Caco-2 (cell line): ENCODE data around the gene LRP3. TPM values are rescaled to one million over a fixed set of nuclear protein-coding genes. Genes with fewer than 3 reads are reported as not detected.

Experiments used
- BruUV-seq: library from RNA; stranded (reverse); fragments of 400-500 nt; replicated peaks from 2 replicates; lab custom pipeline; 2021; lab: Mats Ljungman, UMichigan
- CTCF ChIA-PET: fragments of 300-600 bp; sonication (Branson Sonifier 250); formaldehyde crosslinking; loops from one replicate; lab custom pipeline; 2022; ENCODE audit warnings: antibody characterized with exemption; lab: Charles Lee
- POLR2A ChIA-PET: fragments of 300-600 bp; sonication (Branson Sonifier 250); formaldehyde crosslinking; loops from one replicate; lab custom pipeline; 2022; ENCODE audit warnings: antibody characterized with exemption; lab: Charles Lee
- DNase-seq, 2 experiments: peaks; one replicate each; pipeline versions ENCODE4 v3.0.0 to v3.0.0-alpha.2; 2020 to 2022
- H3K27me3 ChIP-seq: replicated peaks from 2 replicates; pipeline ENCODE4 v1.6.0; 2011; ENCODE audit warnings: low read length; ENCODE audit not compliant: control insufficient read depth, insufficient read depth
- H3K36me3 ChIP-seq: 2 replicates; pipeline ENCODE4 v1.5.1; 2011; ENCODE audit warnings: low read length; ENCODE audit not compliant: control insufficient read depth, insufficient read depth
- H3K4me1 ChIP-seq: fragments of 250-450 bp; sonication (Bioruptor Pico); 2 replicates; pipeline ENCODE4 v1.5.1; 2020; ENCODE audit warnings: mild to moderate bottlenecking
- H3K4me3 ChIP-seq: 2 replicates; pipeline ENCODE4 v1.5.1; 2011; ENCODE audit warnings: low read depth, mild to moderate bottlenecking, control low read depth, low read length
- H3K9me3 ChIP-seq: fragments of 250-450 bp; sonication (Bioruptor Pico); 2 replicates; pipeline ENCODE4 v1.5.1; 2020; ENCODE audit warnings: mild to moderate bottlenecking, moderate library complexity
- H3K27ac Mint-ChIP-seq: one replicate; pipeline ENCODE4 v1.8.0; 2022; ENCODE audit warnings: mixed read lengths; ENCODE audit not compliant: unreplicated experiment
- H3K27me3 Mint-ChIP-seq: one replicate; pipeline ENCODE4 v1.8.0; 2022; ENCODE audit warnings: mixed read lengths; ENCODE audit not compliant: insufficient read depth, unreplicated experiment
- H3K36me3 Mint-ChIP-seq: one replicate; pipeline ENCODE4 v1.8.0; 2022; ENCODE audit warnings: mild to moderate bottlenecking, mixed read lengths; ENCODE audit not compliant: insufficient read depth, unreplicated experiment
- H3K4me1 Mint-ChIP-seq: one replicate; pipeline ENCODE4 v1.8.0; 2022; ENCODE audit warnings: low read depth, mixed read lengths; ENCODE audit not compliant: unreplicated experiment
- H3K4me3 Mint-ChIP-seq: one replicate; pipeline ENCODE4 v1.8.0; 2022; ENCODE audit warnings: mild to moderate bottlenecking, moderate library complexity, mixed read lengths; ENCODE audit not compliant: unreplicated experiment
- H3K9me3 Mint-ChIP-seq: one replicate; pipeline ENCODE4 v1.8.0; 2022; ENCODE audit warnings: mixed read lengths; ENCODE audit not compliant: unreplicated experiment
- CTCF ChIP-seq, 2 experiments: fragments of 200-600 bp in 1 of 2; IDR thresholded peaks; 1 replicate in 1 of 2; 2 replicates in 1 of 2; pipeline versions ENCODE4 v1.5.1 to v1.8.0; 2011 to 2022; ENCODE audit warnings: antibody characterized with exemption in 1 of 2, control low read depth in 1 of 2, inconsistent platforms in 1 of 2, low read depth in 1 of 2, low read length in 1 of 2, mild to moderate bottlenecking in 1 of 2, moderate library complexity in 1 of 2; ENCODE audit not compliant: insufficient read depth in 1 of 2, severe bottlenecking in 1 of 2, unreplicated experiment in 1 of 2
- intact Hi-C: fragments of 100-400 bp; cut with micrococcal nuclease; formaldehyde crosslinking; loops from one replicate; pipeline ENCODE4 v1.10.0; 2022; ENCODE audit not compliant: unreplicated experiment
- total RNA-seq: library from RNA; stranded (reverse); gene quantifications from 2 replicates; pipeline ENCODE4 v1.2.3, GENCODE V29; 2022

Gene LRP3
- total RNA-seq, 1 experiment from 2014 or later: 22.8 TPM

GRCh38 chr19:33202546-33203507, 8.7 kb downstream of the LRP3 start:
- POLR2A ChIA-PET: no interaction called here
- Histone ChIP-seq H3K27me3 (no peaks in the 10 kb centered on the region), H3K4me1 (no peaks in the 10 kb centered on the region), H3K36me3 (no peaks in the 10 kb centered on the region; the same call in 1 of the 2 replicates), H3K9me3 (no peaks in the 10 kb centered on the region), H3K4me3 (no peak overlapping the region)
- CTCF ChIA-PET: no interaction called here
- Mint-ChIP-seq H3K27ac (no peak overlapping the region), H3K4me1 (no peaks in the 10 kb centered on the region), H3K4me3 (no peak overlapping the region), H3K36me3 (no peaks in the 10 kb centered on the region), H3K27me3 (no peaks in the 10 kb centered on the region), H3K9me3 (no peaks in the 10 kb centered on the region)
- BruUV-seq: no TSS peak
- no peak for DNase-seq
- no peak for TF ChIP-seq CTCF (IDR thresholded peaks at IDR 0.05; ENCODE audit: insufficient read depth in 1 of 2, low read depth in 1 of 2, low read length in 1 of 2, severe bottlenecking in 1 of 2, unreplicated experiment in 1 of 2)
- intact Hi-C loops: no loop called here

- no peaks in the 10 kb centered on the region for H3K27me3 ChIP-seq
- H3K36me3 ChIP-seq: no peaks in the 10 kb centered on the region; the same call in 1 of the 2 replicates
- ChIA-PET POLR2A (no interaction called here), CTCF (no interaction called here)
- H3K9me3 Mint-ChIP-seq: no peaks in the 10 kb centered on the region
- H3K27ac Mint-ChIP-seq: no peak overlapping the region
- no peak for TF ChIP-seq CTCF (IDR thresholded peaks at IDR 0.05; ENCODE audit: insufficient read depth in 1 of 2, low read depth in 1 of 2, low read length in 1 of 2, severe bottlenecking in 1 of 2, unreplicated experiment in 1 of 2)
- no peaks in the 10 kb centered on the region for H3K4me1 Mint-ChIP-seq
- no peaks in the 10 kb centered on the region for H3K27me3 Mint-ChIP-seq
- H3K9me3 ChIP-seq: no peaks in the 10 kb centered on the region
- H3K4me3 ChIP-seq: no peak overlapping the region
- no TSS peak for BruUV-seq
- no peaks in the 10 kb centered on the region for H3K4me1 ChIP-seq
- DNase-seq: no peak
- no peaks in the 10 kb centered on the region for H3K36me3 Mint-ChIP-seq
- intact Hi-C loops: no loop called here
- H3K4me3 Mint-ChIP-seq: no peak overlapping the region
Observed at GRCh38 chr19:33203529-33203928, 9.4 kb downstream of the LRP3 start.

- H3K27ac Mint-ChIP-seq: no peak overlapping the region
- no peaks in the 10 kb centered on the region for H3K4me1 Mint-ChIP-seq
- POLR2A ChIA-PET: no interaction called here
- Histone ChIP-seq H3K27me3 (no peaks in the 10 kb centered on the region), H3K4me3 (no peak overlapping the region), H3K9me3 (no peaks in the 10 kb centered on the region), H3K36me3 (no peaks in the 10 kb centered on the region; the same call in 1 of the 2 replicates), H3K4me1 (no peaks in the 10 kb centered on the region)
- no peak for DNase-seq
- no peak overlapping the region for H3K4me3 Mint-ChIP-seq
- CTCF ChIA-PET: no interaction called here
- no peaks in the 10 kb centered on the region for H3K36me3 Mint-ChIP-seq
- TF ChIP-seq CTCF (IDR thresholded peaks at IDR 0.05; ENCODE audit: insufficient read depth in 1 of 2, low read depth in 1 of 2, low read length in 1 of 2, severe bottlenecking in 1 of 2, unreplicated experiment in 1 of 2): no peak
- H3K9me3 Mint-ChIP-seq: no peaks in the 10 kb centered on the region
- no TSS peak for BruUV-seq
- intact Hi-C loops: no loop called here
- H3K27me3 Mint-ChIP-seq: no peaks in the 10 kb centered on the region
Observed at GRCh38 chr19:33204136-33204973, 10.2 kb downstream of the LRP3 start.
